ENCODE data around the gene RAD18.

- TF ChIP-seq EZH2phosphoT487 (IDR thresholded peaks at IDR 0.05; ENCODE audit: borderline replicate concordance, low read length) = no peak
- no peak for TF ChIP-seq CTCF (conservative IDR thresholded peaks at IDR 0.05; ENCODE audit: low read depth, low read length)
- no peak for TF ChIP-seq EZH2 (IDR thresholded peaks at IDR 0.05; ENCODE audit: low read length, unreplicated experiment)
Observed at GRCh38 chr3:8893001-8893400, 70.3 kb downstream of the RAD18 start.

All from PC-3 (cell line).